ENCODE data around the gene C18orf63. TPM values are rescaled to one million over a fixed set of nuclear protein-coding genes. Genes with fewer than 3 reads are reported as not detected.

C18orf63 gene
- total and polyA plus RNA-seq, 4 experiments from 2014 or later: not detected

- no peak overlapping the region for H3K27ac ChIP-seq (ENCODE audit: low read depth, low read length)
- CTCF ChIA-PET (ENCODE audit: partially characterized antibody): interaction anchor here (0.9 to 1.0 kb wide), 2 partner anchors 9 to 10 kb away, joined by 3 read pairs; no protein-coding TSS in a partner anchor
- H3K27me3 ChIP-seq (ENCODE audit: insufficient read depth, low read length): no peaks in the 10 kb centered on the region
- POLR2A ChIA-PET (ENCODE audit: partially characterized antibody): no interaction called here
- peaks cover 7% of the 10 kb centered on the region for H3K4me1 ChIP-seq (ENCODE audit: insufficient read depth, low read length)
- H3K4me3 ChIP-seq (ENCODE audit: low read length in 2 of 2): no peak overlapping the region
- H3K36me3 ChIP-seq (ENCODE audit: insufficient read depth, low read length): no peaks in the 10 kb centered on the region
- no peak overlapping the region for H3K4me3 Mint-ChIP-seq
- H3K27me3 Mint-ChIP-seq: peaks cover 0 to 4% of the 10 kb centered on the region in 2 donors
- H3K9me3 Mint-ChIP-seq: no peaks in the 10 kb centered on the region
- no peaks in the 10 kb centered on the region for H3K9me3 ChIP-seq (ENCODE audit: control insufficient read depth in 1 of 2, low read length in 2 of 2)
- DNase-seq: no peak
- intact Hi-C loops (cut with micrococcal nuclease): no loop called here
- no peaks in the 10 kb centered on the region for H3K36me3 Mint-ChIP-seq
- peak overlapping the region in 2 of 7 donors; percentile 7 to 50 for H3K27ac Mint-ChIP-seq
- H3K4me1 Mint-ChIP-seq: peaks cover 2 to 17% (median 6%) of the 10 kb centered on the region in 4 donors
These were observed 71.7 kb downstream of the C18orf63 start for GRCh38 chr18:74387383-74387782.

- DNase-seq: no peak
- Mint-ChIP-seq H3K27ac (peak overlapping the region in 2 of 7 donors; percentile 28 to 32), H3K27me3 (peaks cover 0 to 4% of the 10 kb centered on the region in 2 donors), H3K4me1 (peaks cover 2 to 17% (median 6%) of the 10 kb centered on the region in 4 donors), H3K9me3 (no peaks in the 10 kb centered on the region), H3K36me3 (no peaks in the 10 kb centered on the region), H3K4me3 (no peak overlapping the region)
- Histone ChIP-seq H3K27ac (ENCODE audit: low read depth, low read length) (no peak overlapping the region), H3K9me3 (ENCODE audit: control insufficient read depth in 1 of 2, low read length in 2 of 2) (no peaks in the 10 kb centered on the region), H3K27me3 (ENCODE audit: insufficient read depth, low read length) (no peaks in the 10 kb centered on the region), H3K36me3 (ENCODE audit: insufficient read depth, low read length) (no peaks in the 10 kb centered on the region), H3K4me3 (ENCODE audit: low read length in 2 of 2) (no peak overlapping the region), H3K4me1 (ENCODE audit: insufficient read depth, low read length) (peaks cover 7% of the 10 kb centered on the region)
- CTCF ChIA-PET (ENCODE audit: partially characterized antibody): interaction anchor here (1.1 kb wide), 1 partner anchor 34 kb away, joined by 3 read pairs; no protein-coding TSS in a partner anchor
- intact Hi-C loops (cut with micrococcal nuclease): no loop called here
- POLR2A ChIA-PET (ENCODE audit: partially characterized antibody): no interaction called here
These were observed 72.6 kb downstream of the C18orf63 start for GRCh38 chr18:74388227-74388626.

GRCh38 chr18:74389171-74389927 is 73.7 kb downstream of the C18orf63 start:
- ChIA-PET CTCF (ENCODE audit: partially characterized antibody) (interaction anchor here (1.0 to 2.4 kb wide), 5 partner anchors 11 to 163 kb away, joined by 3 to 5 read pairs (median 3); no protein-coding TSS in a partner anchor), POLR2A (ENCODE audit: partially characterized antibody) (no interaction called here)
- peak overlapping the region in 5 of 7 donors; percentile 2 to 83 (median 72) for H3K27ac Mint-ChIP-seq
- no peaks in the 10 kb centered on the region for H3K27me3 ChIP-seq (ENCODE audit: insufficient read depth, low read length)
- H3K27ac ChIP-seq (ENCODE audit: low read depth, low read length): no peak overlapping the region
- H3K9me3 ChIP-seq (ENCODE audit: control insufficient read depth in 1 of 2, low read length in 2 of 2): no peaks in the 10 kb centered on the region
- no peak overlapping the region for H3K4me3 Mint-ChIP-seq
- no peaks in the 10 kb centered on the region for H3K36me3 ChIP-seq (ENCODE audit: insufficient read depth, low read length)
- DNase-seq: no peak
- H3K36me3 Mint-ChIP-seq: no peaks in the 10 kb centered on the region
- intact Hi-C loops (cut with micrococcal nuclease): no loop called here
- no peaks in the 10 kb centered on the region for H3K9me3 Mint-ChIP-seq
- peaks cover 7% of the 10 kb centered on the region for H3K4me1 ChIP-seq (ENCODE audit: insufficient read depth, low read length)
- peaks cover 0 to 4% of the 10 kb centered on the region in 2 donors for H3K27me3 Mint-ChIP-seq
- H3K4me1 Mint-ChIP-seq: peaks cover 2 to 17% (median 6%) of the 10 kb centered on the region in 4 donors
- no peak overlapping the region for H3K4me3 ChIP-seq (ENCODE audit: low read length in 2 of 2)

- DNase-seq: no peak
- no peaks in the 10 kb centered on the region for H3K27me3 ChIP-seq (ENCODE audit: insufficient read depth, low read length)
- H3K4me3 ChIP-seq (ENCODE audit: low read length in 2 of 2): no peak overlapping the region
- no peaks in the 10 kb centered on the region for H3K36me3 Mint-ChIP-seq
- intact Hi-C loops (cut with micrococcal nuclease): no loop called here
- peak overlapping the region in 3 of 7 donors; percentile 53 to 77 (median 69) for H3K27ac Mint-ChIP-seq
- CTCF ChIA-PET (ENCODE audit: partially characterized antibody): interaction anchor here (1.0 to 2.4 kb wide), 4 partner anchors 12 to 103 kb away, joined by 3 to 5 read pairs (median 3); no protein-coding TSS in a partner anchor
- H3K9me3 Mint-ChIP-seq: no peaks in the 10 kb centered on the region
- POLR2A ChIA-PET (ENCODE audit: partially characterized antibody): interaction anchor here (1.8 kb wide), 1 partner anchor 12 kb away, joined by 4 read pairs; no protein-coding TSS in a partner anchor
- H3K27me3 Mint-ChIP-seq: peaks cover 0 to 4% of the 10 kb centered on the region in 2 donors
- peaks cover 2 to 17% (median 6%) of the 10 kb centered on the region in 4 donors for H3K4me1 Mint-ChIP-seq
- H3K4me1 ChIP-seq (ENCODE audit: insufficient read depth, low read length): peaks cover 7% of the 10 kb centered on the region
- no peak overlapping the region for H3K27ac ChIP-seq (ENCODE audit: low read depth, low read length)
- no peaks in the 10 kb centered on the region for H3K36me3 ChIP-seq (ENCODE audit: insufficient read depth, low read length)
- no peaks in the 10 kb centered on the region for H3K9me3 ChIP-seq (ENCODE audit: control insufficient read depth in 1 of 2, low read length in 2 of 2)
- no peak overlapping the region for H3K4me3 Mint-ChIP-seq
These were observed 74.4 kb downstream of the C18orf63 start for GRCh38 chr18:74389991-74390390.

- Histone ChIP-seq H3K9me3 (ENCODE audit: control insufficient read depth in 1 of 2, low read length in 2 of 2) (no peaks in the 10 kb centered on the region), H3K4me1 (ENCODE audit: insufficient read depth, low read length) (peaks cover 7% of the 10 kb centered on the region), H3K4me3 (ENCODE audit: low read length in 2 of 2) (no peak overlapping the region), H3K36me3 (ENCODE audit: insufficient read depth, low read length) (no peaks in the 10 kb centered on the region), H3K27me3 (ENCODE audit: insufficient read depth, low read length) (no peaks in the 10 kb centered on the region), H3K27ac (ENCODE audit: low read depth, low read length) (no peak overlapping the region)
- no peaks in the 10 kb centered on the region for H3K9me3 Mint-ChIP-seq
- no peak overlapping the region for H3K27ac Mint-ChIP-seq
- peaks cover 2 to 17% (median 6%) of the 10 kb centered on the region in 4 donors for H3K4me1 Mint-ChIP-seq
- H3K27me3 Mint-ChIP-seq: peaks cover 0 to 4% of the 10 kb centered on the region in 2 donors
- no peaks in the 10 kb centered on the region for H3K36me3 Mint-ChIP-seq
- no peak overlapping the region for H3K4me3 Mint-ChIP-seq
- ChIA-PET POLR2A (ENCODE audit: partially characterized antibody) (interaction anchor here (1.1 to 1.8 kb wide), 2 partner anchors 13 to 18 kb away, joined by 3 to 4 read pairs; no protein-coding TSS in a partner anchor), CTCF (ENCODE audit: partially characterized antibody) (interaction anchor here (1.2 to 2.4 kb wide), 2 partner anchors 11 to 102 kb away, joined by 3 to 5 read pairs; no protein-coding TSS in a partner anchor)
- no peak for DNase-seq
- intact Hi-C loops (cut with micrococcal nuclease): no loop called here
These were observed 75.3 kb downstream of the C18orf63 start for GRCh38 chr18:74390900-74391299.

- Mint-ChIP-seq H3K27ac (no peak overlapping the region), H3K4me3 (no peak overlapping the region), H3K27me3 (peaks cover 1 to 3% of the 10 kb centered on the region in 2 donors), H3K36me3 (no peaks in the 10 kb centered on the region), H3K9me3 (no peaks in the 10 kb centered on the region), H3K4me1 (peaks cover 2 to 14% (median 6%) of the 10 kb centered on the region in 4 donors)
- no peak for DNase-seq
- H3K4me1 ChIP-seq (ENCODE audit: insufficient read depth, low read length): peaks cover 7% of the 10 kb centered on the region
- intact Hi-C loops (cut with micrococcal nuclease): no loop called here
- POLR2A ChIA-PET (ENCODE audit: partially characterized antibody): interaction anchor here (1.1 kb wide), 1 partner anchor 19 kb away, joined by 3 read pairs; no protein-coding TSS in a partner anchor
- H3K9me3 ChIP-seq (ENCODE audit: control insufficient read depth in 1 of 2, low read length in 2 of 2): no peaks in the 10 kb centered on the region
- no peaks in the 10 kb centered on the region for H3K36me3 ChIP-seq (ENCODE audit: insufficient read depth, low read length)
- no peak overlapping the region for H3K4me3 ChIP-seq (ENCODE audit: low read length in 2 of 2)
- no peaks in the 10 kb centered on the region for H3K27me3 ChIP-seq (ENCODE audit: insufficient read depth, low read length)
- CTCF ChIA-PET (ENCODE audit: partially characterized antibody): no interaction called here
- no peak overlapping the region for H3K27ac ChIP-seq (ENCODE audit: low read depth, low read length)
These were observed 76.7 kb downstream of the C18orf63 start for GRCh38 chr18:74392323-74392722.

- no peak overlapping the region for H3K4me3 ChIP-seq (ENCODE audit: low read length in 2 of 2)
- Mint-ChIP-seq H3K4me1 (peaks cover 4 to 8% (median 7%) of the 10 kb centered on the region in 4 donors), H3K27me3 (peaks cover 5 to 7% of the 10 kb centered on the region in 2 donors), H3K9me3 (no peaks in the 10 kb centered on the region), H3K36me3 (no peaks in the 10 kb centered on the region), H3K27ac (no peak overlapping the region), H3K4me3 (no peak overlapping the region)
- ChIA-PET POLR2A (ENCODE audit: partially characterized antibody) (no interaction called here), CTCF (ENCODE audit: partially characterized antibody) (no interaction called here)
- intact Hi-C loops (cut with micrococcal nuclease): no loop called here
- H3K36me3 ChIP-seq (ENCODE audit: insufficient read depth, low read length): no peaks in the 10 kb centered on the region
- no peak for DNase-seq
- no peaks in the 10 kb centered on the region for H3K4me1 ChIP-seq (ENCODE audit: insufficient read depth, low read length)
- H3K27me3 ChIP-seq (ENCODE audit: insufficient read depth, low read length): no peaks in the 10 kb centered on the region
- no peaks in the 10 kb centered on the region for H3K9me3 ChIP-seq (ENCODE audit: control insufficient read depth in 1 of 2, low read length in 2 of 2)
- no peak overlapping the region for H3K27ac ChIP-seq (ENCODE audit: low read depth, low read length)
These were observed 79.4 kb downstream of the C18orf63 start for GRCh38 chr18:74395006-74395405.

Measured in CD4-positive, alpha-beta memory T cell (primary cell).